ENCODE data around the gene GARIN5A. TPM values are rescaled to one million over a fixed set of nuclear protein-coding genes. Genes with fewer than 3 reads are reported as not detected.

GARIN5A gene
- total RNA-seq (under 1 TPM in 1 of 7 donors, not detected in 6; 0.61 TPM), polyA plus RNA-seq (1 to 10 TPM in 1 of 3 donors, under 1 TPM in 2; 0.42 to 1.4 (median 0.48) TPM)
- long read RNA-seq, donor 1: 0 reads
- long read RNA-seq, donor 2: 0 reads

DNA sequence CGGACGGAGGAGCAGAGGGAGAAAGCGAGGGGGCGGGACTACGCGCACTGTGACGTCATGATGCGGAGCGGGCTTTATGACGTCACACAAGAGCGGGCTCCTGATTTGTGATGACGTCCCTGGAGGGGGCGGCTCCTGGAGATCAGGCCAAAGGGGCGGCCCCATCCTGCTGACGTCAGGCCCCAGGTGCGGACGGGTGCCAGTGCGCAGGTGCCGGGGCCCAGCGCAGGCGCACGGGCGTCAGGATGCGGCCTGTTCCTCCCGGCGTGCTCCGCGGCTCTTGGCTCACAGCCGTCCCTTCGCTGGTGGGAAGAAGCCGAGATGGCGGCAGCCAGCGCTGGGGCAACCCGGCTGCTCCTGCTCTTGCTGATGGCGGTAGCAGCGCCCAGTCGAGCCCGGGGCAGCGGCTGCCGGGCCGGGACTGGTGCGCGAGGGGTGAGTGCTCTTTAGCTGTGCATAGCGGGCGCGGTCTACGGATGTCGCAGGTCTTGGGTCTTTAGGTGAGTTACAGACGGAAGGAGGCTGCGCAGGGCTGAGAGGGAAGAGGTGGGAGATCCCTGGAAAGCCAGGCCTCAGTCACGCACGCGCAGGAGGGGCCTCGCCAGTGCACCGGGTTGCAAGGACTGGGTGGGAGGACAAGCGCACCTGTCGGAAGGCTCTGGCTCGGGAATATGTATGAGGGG lies at the start of gene GARIN5A, which contains the start of gene EMC10:
Gene GARIN5A, minus strand, starts transcription at position 625 of the 683 bp plus-strand sequence. Its CDS starts 460 bp downstream, at position 165.
Gene EMC10, plus strand, starts transcription at position 284 of the 683 bp plus-strand sequence. Its CDS starts 38 bp downstream, at position 322.
- H3K27ac ChIP-seq: peak within 1 kb of the TSS; percentile 50 to 93 (median 85)
- H3K36me3 ChIP-seq: peaks cover 3 to 37% (median 34%) of the 10 kb centered on the region in 6 donors
- peak; percentile 96 for DNase-seq
- WGBS, 5 donors: 2 to 7% (median 4%) methylated on average over 32 to 58 of the region's 58 CpGs
- intact Hi-C loops (cut with DNase I; ENCODE audit: low total_unique reads): no loop called here
- no peaks in the 10 kb centered on the region for H3K9me3 ChIP-seq
- peaks cover 13 to 40% (median 26%) of the 10 kb centered on the region in 6 donors for H3K4me1 ChIP-seq
- H3K4me3 ChIP-seq: peak within 1 kb of the TSS; percentile 71 to 98 (median 88)
- TF ChIP-seq, protein P1, sequence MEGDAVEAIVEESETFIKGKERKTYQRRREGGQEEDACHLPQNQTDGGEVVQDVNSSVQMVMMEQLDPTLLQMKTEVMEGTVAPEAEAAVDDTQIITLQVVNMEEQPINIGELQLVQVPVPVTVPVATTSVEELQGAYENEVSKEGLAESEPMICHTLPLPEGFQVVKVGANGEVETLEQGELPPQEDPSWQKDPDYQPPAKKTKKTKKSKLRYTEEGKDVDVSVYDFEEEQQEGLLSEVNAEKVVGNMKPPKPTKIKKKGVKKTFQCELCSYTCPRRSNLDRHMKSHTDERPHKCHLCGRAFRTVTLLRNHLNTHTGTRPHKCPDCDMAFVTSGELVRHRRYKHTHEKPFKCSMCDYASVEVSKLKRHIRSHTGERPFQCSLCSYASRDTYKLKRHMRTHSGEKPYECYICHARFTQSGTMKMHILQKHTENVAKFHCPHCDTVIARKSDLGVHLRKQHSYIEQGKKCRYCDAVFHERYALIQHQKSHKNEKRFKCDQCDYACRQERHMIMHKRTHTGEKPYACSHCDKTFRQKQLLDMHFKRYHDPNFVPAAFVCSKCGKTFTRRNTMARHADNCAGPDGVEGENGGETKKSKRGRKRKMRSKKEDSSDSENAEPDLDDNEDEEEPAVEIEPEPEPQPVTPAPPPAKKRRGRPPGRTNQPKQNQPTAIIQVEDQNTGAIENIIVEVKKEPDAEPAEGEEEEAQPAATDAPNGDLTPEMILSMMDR (IDR thresholded peaks at IDR 0.05 in 8 of 11, conservative IDR thresholded peaks at IDR 0.05 in 3 of 11): no peak
- TF ChIP-seq POLR2AphosphoS5 (IDR thresholded peaks at IDR 0.05): peak; percentile 92 to 94 (median 93)
- peak; percentile 19 to 42 (median 39) for TF ChIP-seq POLR2A (IDR thresholded peaks at IDR 0.05)
- no peaks in the 10 kb centered on the region for H3K27me3 ChIP-seq (replicated peaks in 1 of 7)

DNA sequence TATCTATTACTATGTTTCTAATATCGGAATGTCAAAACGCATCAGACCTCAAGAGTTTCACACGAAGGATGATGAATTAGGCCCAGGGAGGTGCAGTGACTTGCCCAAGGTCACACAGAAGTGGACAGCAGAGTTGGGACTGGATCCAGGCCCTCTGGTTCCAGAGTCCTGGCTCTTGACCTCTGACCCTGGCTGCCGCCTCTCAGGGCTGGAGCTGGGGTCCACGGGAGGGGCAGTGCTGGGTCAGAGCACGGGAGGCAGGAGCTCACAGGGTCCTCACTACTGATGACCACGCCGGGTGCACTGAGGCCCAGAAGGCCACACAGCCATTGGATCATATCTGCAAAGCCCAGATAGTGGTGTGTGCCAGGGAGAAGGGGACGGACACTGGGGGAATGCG lies 46.2 kb upstream of the GARIN5A start:
- H3K4me1 ChIP-seq: no peaks in the 10 kb centered on the region
- H3K27me3 ChIP-seq (replicated peaks in 1 of 7): peaks cover 0 to 30% (median 0%) of the 10 kb centered on the region in 7 donors
- TF ChIP-seq POLR2AphosphoS5 (IDR thresholded peaks at IDR 0.05): no peak
- TF ChIP-seq POLR2A (IDR thresholded peaks at IDR 0.05): no peak
- TF ChIP-seq, protein P1 (IDR thresholded peaks at IDR 0.05 in 8 of 11, conservative IDR thresholded peaks at IDR 0.05 in 3 of 11): no peak
- intact Hi-C loops (cut with DNase I; ENCODE audit: low total_unique reads): no loop called here
- DNase-seq: peak; percentile 21
- WGBS, 5 donors: 64 to 80% (median 78%) methylated on average over 8 to 10 of the region's 10 CpGs
- no peaks in the 10 kb centered on the region for H3K9me3 ChIP-seq
- H3K4me3 ChIP-seq: no peak overlapping the region
- H3K36me3 ChIP-seq: no peaks in the 10 kb centered on the region
- H3K27ac ChIP-seq: no peak overlapping the region

- 89 to 94% (median 91%) methylated on average over 17 of the region's 17 CpGs for WGBS, 5 donors
- H3K27ac ChIP-seq: no peak overlapping the region
- TF ChIP-seq, protein P1 (IDR thresholded peaks at IDR 0.05 in 8 of 11, conservative IDR thresholded peaks at IDR 0.05 in 3 of 11): no peak
- TF ChIP-seq POLR2AphosphoS5 (IDR thresholded peaks at IDR 0.05) (no peak), POLR2A (IDR thresholded peaks at IDR 0.05) (no peak)
- H3K27me3 ChIP-seq (replicated peaks in 1 of 7): peaks cover 0 to 39% (median 5%) of the 10 kb centered on the region in 7 donors
- H3K4me3 ChIP-seq: no peak overlapping the region
- intact Hi-C loops (cut with DNase I; ENCODE audit: low total_unique reads): no loop called here
- H3K9me3 ChIP-seq: no peaks in the 10 kb centered on the region
- no peaks in the 10 kb centered on the region for H3K4me1 ChIP-seq
- peak; percentile 25 for DNase-seq
- H3K36me3 ChIP-seq: no peaks in the 10 kb centered on the region
These were observed 44.3 kb upstream of the GARIN5A start for GRCh38 chr19:50520822-50521465.
